Activated T-cell treated with anti-CD3 and anti-CD28 coated beads, Interleukin-2, amount 50 U/mL, for 48 hours (primary cell): ENCODE results near the gene FUT7.
"Not testable (repeated sequence)": the region's sequence is repeated elsewhere in the genome, so short reads cannot be mapped to it uniquely, and the experiment has no call there.

ENCODE experiments used
- DNase-seq, 2 experiments: peaks; one replicate each; pipeline ENCODE4 v3.0.0-alpha.2; 2020

Gene FUT7

DNA sequence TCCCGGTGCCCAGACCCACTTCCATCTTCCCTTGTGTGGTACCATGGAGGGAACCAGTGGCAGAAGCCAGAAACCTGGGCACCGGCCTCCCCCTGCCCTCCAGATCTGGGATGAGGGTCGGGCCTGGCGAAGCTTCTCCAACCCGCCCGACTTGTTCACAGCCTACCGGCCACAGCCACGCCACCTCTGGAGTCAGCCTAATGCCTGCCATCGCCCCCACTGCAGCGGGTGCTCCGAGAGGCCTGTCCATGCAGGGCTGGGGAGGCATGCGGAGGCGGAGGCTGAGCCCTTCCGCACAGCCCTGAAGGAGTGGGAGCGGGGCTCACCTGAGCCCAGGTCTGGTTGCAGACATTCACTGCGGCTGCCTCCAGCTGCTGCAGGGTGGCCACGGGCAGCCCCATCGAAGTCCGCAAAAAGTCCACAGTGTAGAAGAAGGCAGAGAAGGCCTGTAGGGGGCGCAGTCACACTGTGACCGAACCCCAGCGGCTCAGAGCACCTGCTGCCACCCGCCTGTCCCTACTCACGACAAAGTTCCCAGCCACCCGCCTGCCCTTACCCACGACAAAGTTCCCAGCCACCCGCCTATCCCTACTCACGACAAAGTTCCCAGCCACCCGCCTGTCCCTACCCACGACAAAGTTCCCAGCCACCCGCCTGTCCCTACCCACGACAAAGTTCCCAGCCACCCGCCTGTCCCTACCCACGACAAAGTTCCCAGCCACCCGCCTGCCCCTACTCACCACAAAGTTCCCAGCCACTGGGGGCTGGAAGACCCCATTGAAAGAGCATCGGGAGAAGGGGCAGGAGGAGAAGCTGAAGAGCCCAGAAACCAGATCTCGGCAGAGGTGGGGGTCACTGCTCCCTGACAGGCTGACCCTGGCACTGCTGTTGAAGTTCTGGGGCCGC is 17.9 kb upstream of the FUT7 start:
- peak; percentile 79 to 83 for DNase-seq

DNA sequence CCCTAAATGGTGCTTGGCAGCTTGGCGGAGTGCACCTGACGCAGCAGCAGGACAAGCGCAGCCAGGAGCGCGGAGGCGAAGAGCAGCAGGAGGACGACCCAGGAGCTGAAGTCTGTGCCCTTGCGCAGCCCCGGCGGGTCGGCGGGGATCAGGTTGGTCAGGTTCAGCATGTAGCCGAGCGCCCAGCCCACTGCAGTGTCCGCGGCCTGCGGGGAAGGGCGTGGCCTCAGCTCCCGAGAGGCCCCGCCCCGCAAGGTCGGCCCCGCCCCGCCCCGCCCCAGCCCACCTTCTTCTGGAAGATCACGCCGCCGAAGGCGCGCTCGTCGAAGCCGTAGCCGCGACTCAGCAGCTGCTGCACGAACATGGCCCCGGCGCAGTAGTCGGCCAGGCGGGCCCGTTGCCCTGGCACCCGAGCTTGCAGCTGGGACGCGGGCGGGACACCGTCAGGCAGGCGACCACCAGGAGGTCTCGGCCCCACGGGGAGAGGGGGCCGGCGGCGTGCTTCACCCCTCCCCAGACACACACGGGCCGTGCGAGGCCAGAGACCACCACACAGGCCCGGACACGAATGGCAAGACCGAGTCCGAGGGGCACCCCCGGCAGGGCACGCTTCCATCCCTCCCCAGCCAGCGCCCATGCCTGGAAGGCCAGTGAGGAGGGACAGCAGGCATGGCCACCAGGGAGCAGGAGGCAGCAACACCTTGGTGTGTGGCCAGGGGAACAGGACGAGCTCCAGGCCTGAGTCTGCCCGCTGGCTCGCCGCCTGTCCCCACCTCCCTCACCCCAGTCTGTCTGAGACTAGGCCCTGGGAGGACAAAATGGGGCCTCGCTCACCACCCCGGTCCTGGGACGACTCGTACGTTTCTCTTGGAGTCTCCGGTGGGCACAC is 17.0 kb upstream of the FUT7 start:
- peak in 1 of 2 experiments; percentile 38 for DNase-seq

DNA sequence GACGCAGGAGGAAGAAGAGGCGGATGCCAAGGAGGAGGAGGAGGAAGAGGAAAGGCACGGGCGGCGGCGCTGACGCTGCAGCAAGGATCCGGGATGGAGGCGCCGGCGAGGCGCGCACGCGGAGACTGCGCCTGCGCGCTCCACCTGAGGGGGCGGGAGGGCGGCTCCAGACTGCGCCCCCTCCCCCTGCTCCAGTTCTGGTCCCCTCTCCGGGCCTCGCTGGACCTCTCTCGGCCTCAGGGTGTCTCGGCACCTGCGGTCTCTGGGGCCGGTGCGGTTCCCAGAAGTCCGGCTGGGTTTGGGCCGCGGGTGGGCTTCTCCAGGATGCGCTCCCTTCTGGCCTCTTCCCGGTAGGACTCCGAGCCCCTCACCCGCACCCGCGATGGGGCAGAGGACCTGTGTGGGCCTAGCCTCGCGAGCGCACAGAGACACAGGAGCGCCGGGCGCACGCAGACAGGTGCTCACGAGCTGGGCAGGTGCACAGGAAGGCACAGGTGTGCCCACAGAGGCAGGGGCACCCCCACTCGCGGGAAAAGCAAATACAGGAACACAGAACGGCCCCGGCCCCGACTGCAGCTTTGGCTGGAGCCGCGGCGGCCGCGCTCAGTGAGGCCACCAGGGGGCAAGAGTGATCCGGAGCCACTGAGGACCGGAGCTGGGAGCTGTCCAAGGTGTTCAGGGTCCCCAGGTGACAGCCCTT is 14.3 kb upstream of the FUT7 start, which contains the start of gene NPDC1:
Gene NPDC1, minus strand, starts transcription at position 90 of the 700 bp plus-strand sequence. CDS start 188 bp downstream, outside the sequence.
- peak; percentile 88 to 90 for DNase-seq

DNA sequence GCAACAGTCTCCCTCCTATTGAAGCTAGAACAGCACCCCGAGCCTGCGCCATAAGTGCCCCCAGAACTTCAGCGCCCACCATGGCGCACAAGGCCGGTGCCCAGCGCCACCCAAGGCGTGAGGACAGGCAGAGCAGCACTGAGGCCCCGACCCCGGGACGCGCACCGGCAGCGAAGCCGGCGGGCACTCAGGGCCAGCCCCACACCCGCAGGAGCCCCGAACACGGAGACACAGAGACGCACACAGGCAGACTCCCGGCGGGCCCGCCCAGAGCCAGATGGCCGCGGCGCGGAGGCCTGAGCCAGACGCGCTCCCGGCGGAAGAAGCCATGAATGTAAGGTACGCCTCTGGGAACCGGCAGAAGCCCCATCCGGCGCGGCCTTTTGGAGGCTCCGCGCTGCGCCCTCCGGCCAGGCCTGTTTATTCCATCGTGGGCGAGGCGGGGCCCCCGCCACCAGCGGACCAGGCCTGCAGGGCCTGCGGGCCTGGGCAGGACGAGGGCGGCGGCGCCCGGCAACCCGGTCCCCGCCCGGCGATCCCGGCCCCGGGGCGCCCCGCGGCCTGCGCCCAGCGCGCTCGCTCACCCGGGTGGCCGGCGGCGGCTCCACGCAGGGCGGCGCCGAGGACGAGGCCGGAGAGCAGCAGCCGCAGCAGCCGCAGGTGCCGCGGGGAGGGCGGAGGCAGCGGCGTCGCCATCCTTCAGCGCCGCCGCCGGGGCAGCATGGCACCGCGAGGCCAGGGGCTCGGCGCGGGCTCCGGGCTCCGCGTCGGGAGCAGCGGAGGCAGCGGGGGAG is 13.6 kb upstream of the FUT7 start:
- DNase-seq = peak in 1 of 2 experiments; percentile 56

DNA sequence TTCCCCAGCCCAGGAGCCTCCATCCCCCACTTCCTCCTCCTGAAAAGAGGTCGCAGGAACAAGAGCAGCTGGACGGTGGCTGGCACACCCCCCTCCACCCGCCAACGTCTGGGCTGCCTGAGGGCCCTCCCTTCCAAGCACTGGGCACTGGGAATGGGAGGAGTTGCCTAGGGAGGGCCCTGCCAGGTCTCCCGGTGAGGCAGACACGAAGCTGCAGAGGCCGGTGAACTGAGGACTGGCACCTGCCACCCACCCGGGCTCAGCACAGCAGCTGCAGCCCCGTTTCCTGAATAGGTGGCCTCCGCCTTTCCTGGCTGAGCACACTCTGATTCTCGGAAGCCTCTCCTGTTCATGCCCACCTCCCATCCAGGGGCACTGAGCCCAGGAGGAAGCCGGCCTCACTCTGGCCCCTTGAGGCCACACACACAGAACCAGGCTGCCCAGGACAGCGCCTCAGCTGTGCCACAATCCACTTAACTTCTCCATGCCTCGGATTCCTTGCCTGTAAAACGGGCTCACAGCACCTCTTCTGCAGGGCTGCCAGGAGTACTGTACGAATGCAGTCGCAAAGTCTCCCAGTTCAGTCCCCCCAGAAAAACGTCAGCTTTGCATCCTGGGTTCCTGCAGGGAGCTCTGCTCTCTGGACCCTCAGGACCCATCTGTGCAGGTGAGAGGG is 12.8 kb upstream of the FUT7 start:
- DNase-seq = no peak

DNA sequence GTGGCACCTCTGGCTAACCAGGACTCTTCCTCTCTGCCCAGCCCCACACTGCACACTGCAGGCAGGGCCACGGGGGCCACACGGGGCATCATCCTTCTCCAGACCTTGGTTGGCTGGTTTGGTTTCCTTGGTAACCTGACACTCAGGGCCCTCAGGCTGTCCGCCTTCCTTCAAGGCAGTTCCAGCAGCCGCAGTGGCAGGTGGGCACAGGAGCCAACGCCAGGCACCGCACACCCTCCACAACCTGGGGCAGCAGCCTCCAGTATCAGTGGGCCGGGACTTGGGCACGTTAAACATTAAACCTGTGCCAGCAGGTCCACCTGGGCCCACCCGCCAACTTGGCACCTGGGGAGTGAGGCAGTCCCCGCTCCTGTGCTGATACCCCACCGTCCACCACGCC is 12.1 kb upstream of the FUT7 start:
- no peak for DNase-seq

DNA sequence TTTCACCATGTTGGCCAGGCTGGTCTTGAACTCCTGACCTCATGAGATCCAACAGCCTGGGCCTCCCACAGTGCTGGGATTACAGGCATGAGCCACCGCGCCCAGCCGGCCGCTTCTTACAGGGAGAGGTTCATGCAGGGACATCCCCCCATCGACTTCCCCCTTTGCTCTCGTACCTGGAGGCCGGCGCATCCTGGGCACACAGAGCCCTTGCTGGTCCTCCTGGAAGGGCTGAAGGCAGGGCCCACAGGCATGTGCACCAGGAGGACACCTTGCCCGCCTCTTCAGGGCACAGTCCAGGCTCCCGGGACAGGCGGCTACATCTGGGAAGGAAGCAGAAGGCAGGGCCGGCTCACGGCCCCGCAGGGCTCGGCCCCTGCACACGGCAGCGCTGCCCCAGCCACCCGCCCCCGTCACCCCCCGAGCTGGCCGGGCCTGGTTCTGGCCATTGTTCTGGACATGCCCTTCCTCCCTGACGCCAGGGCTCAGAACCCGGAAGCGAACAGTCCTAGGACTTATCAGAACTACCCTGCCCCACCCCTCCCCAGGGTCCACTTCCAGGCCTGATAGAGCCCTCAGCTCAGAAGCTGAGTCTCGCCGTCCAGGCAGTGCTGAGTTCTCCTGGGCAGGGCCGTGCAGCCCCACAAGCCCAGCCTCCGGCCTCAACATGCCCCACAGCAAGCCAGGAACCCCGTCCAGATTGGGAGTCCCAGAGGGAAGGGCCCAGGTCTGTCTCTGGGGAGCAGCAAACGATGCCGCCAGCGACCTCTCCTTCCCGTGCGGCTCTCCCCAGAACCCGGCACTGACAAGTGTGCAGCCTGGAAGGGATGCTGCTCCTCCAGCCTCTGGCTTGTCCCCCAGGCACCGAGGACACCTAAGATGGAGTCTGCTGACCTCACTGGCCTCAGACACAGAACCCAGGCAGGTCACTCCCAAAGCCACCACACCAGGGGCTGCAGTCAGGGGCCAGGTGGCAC is 11.2 kb upstream of the FUT7 start:
- DNase-seq = no peak

DNA sequence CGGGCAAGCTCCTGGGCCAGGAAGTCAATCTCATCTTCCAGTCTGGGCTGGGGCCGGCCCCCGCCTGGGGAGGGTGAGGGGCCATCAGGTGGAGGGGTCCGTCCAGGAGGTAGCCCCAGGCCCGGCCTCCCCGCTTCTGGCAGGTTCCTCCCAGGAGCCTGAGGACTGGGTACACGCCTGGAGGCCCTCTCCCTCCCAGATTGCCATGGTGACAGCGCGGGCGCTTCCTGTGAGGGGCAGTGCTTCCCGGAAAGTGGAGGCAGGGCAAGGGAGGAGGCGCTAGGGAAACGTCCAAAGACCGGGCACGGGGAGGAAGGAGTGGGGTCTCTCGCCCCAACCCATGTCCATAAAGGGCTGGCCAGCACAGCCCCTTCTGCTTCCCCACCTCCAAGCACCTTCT is 9.2 kb upstream of the FUT7 start:
- no peak for DNase-seq

DNA sequence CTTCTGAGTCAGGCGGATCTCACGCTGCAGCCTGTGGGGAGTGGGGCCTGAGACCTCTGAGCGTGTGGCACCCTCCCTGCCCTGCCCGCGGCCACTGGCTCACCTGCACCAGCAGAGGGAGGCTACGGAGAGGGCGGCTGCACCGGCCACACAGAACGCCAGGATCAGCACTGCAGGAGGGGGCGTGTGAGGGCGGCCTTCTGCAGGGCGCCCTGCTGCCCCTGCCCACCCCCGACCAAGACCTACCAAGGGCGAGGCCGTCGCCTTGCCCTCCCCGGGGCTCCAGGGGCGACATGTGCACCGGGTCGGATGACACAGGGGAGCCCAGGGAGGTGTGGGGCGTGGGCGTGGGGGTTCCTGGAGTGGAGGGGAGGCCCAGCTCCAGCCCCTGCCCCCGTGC is 8.7 kb upstream of the FUT7 start:
- no peak for DNase-seq

DNA sequence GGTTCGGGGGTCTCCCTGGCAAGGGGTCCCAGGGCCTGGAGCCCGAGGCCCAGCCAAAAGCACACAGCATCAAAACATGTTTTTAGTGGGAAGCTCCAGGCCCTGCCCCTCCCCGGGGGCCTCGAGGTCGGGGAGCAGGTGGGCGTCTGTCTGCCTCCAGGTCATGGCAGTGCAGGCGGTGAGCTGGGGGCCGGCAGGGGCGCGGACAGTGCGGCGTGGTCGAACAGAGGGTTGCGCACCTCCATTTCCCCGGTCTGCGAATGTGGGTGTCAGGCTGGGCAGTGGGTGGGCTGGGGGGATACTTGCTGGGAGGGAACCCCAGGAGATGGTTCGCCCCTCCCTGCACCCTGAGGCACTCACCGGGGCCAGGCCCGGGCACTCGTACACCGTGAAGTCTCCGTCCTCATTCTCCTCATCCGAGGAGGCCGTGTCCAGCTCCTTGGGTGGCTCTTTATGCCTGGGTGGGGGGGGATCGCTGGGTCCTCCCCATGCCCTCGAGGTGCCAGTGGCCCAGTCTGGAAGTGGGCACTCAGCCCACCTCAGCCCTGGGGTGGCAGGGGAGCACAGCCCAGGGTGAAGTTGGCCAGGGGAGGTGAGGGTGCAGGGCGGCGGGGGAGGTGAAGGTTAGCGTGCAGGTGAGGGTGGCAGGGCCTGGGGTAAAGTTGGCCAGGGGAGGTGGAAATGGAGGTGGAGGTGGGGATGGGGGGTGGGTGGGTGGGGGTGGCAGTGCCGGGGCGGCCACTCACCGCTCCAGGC is 7.9 kb upstream of the FUT7 start:
- DNase-seq = no peak

DNA sequence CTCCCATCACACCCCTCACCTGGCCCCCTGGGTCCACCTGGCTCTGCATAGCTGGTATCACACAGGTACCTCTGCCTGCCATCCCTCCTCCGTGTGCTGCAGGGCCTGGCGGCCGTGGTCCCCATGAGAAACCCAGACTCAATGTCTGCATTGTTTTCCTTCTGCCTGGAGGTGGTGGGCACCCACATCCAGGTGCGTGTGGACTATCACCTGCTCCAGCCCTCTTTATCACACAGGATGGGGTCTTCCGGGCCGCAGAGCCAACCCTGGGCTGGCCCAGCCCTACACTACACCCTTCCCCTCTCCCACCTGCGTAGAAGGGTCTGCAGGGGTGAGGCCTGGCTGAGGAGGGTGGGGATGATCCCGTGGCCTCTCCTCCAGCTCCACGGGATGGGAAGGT is 7.0 kb upstream of the FUT7 start:
- DNase-seq = no peak

DNA sequence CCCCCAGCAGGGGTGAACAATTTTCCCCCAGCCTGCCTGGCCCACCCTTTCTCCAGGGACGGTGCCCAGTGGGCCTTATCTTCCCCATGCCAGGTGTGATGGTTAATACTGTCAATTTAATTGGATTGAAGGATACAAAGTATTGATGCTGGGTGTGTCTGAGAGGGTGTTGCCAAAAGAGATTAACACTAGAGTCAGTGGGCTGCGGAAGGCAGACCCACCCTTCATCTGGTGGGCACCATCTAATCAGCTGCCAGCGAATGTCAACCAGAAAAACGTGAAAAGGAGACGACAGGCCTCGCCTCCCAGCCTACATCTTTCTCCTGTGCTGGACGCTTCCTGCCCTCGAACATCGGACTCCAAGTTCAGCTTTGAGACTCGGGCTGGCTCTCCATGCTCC is 5.6 kb upstream of the FUT7 start:
- DNase-seq = no peak

DNA sequence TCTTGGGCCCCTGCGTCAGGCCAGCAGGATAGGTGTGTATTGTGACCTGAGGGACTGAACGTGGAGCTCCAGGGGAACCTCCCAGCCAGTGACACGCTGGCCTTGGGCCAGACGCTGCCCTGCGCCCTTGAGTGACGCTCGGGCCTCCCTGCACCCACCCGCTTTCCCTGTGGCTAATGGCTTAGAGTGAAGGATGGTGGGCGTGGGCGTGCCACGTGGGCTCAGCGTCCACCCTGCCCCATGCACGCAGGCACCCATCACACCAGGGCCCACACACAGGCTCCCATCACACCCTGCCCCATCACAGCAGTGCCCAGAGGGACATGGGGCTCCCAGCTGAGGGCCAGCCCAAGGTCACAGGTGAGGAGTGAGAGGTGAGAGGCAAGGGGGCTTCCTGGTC is 5.1 kb upstream of the FUT7 start:
- no peak for DNase-seq

DNA sequence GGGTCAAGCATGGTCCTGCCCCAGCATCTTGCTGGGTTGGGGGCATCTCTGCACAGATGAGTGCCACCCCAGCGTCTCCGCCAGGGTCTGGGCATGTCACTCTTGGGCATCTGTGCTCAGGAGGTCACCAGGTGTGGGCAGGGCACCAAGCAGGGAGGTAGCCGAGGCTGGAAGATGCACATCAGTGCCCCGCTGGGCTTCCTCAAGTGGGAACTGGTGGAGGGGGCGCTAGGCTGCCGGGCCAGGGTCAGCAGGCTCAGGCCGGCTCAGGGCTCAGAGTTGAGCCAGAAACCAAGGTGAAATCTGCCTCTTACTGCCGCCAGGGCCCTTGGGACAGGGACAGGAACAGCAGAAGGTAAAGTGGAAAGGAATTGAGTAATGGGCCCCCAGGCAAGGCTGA is 4.0 kb upstream of the FUT7 start:
- no peak for DNase-seq

DNA sequence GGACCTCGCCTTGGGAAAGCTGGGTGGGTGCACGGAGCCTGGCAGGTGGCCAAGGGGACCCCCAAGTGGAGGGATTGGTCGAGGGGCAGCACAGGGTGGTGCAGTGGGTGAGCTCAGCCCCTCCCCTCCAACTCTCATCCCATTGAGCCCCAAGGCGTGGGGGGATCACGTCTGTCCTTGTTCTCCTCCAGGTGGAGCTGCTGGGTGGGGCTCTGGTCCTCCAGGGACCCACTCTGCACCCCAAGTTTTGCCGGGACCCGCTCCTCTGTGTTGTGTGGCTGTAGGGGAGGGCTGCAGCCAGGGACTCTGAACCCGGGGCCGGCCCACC is 3.6 kb upstream of the FUT7 start:
- no peak for DNase-seq

DNA sequence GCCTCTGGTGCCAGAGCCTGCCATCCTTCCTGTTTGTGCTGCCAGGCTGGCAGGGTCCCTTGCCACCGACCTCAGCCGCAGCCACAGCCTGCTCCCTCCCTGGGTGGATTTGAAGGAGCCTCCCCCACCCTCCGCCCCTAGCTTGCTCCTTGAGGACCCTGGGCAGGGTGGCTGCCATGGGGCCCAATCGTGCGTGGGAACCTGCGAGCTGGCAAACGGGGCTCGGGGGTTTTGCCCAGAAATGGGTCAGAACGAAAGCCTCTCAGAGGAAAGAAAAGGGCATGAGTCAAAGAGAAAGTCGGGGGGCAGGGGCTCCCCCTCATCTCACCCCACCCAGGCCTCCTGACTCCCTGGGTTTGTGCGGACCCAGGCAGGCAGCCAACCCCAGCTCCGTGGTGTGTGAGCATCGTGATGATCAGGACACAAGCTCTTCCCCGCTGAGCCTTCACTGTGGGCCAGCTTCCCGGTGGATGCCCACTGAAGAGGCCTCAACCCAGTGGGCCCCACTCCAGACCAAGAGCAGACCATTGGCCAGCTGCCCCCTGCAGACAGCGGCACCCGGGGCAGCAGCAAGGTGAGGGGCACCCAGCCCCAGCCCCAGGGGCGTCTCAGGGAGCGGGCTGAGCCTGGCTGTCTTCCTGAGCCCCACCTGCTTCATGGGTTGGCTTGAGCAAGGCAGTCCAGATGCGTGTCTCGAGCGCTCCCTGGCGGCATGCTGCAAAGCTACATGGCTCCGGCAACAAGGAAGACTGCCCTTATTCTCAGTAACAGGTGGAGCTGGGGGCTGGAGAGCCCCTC is 3.0 kb upstream of the FUT7 start:
- DNase-seq = peak; percentile 86 to 93

DNA sequence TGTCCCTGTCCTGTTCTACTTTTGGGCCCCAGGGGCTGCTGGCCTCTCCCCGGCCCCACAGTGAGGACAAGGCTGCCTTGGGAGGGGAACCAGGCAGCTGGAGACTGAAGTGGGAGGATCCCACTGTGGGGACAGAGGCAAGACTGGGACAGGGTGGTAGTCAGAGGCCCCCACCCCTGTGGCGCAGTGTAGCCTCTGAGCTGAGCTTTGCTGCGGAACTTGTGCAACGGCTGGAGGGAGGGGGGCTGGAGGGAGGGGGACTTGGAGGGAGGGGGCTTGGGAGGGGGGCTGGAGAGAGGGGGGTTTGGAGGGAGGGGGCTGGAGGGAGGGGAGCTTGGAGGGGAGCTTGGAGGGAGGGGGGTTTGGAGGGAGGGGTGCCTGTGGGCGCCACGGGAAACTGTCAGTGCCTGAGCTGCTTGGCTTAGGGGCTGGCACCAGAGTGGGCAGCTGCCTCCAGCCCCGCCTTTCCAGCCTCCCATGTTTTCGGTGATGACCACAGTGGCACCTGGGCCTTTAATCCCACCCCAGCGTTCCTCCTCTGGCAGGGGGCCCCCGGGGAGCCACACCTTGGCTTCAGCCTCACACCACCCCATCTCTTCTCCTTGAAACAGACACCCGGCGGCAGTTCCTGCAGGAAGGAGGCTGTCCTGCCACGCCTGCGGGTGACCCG is 2.3 kb upstream of the FUT7 start:
- DNase-seq = no peak

DNA sequence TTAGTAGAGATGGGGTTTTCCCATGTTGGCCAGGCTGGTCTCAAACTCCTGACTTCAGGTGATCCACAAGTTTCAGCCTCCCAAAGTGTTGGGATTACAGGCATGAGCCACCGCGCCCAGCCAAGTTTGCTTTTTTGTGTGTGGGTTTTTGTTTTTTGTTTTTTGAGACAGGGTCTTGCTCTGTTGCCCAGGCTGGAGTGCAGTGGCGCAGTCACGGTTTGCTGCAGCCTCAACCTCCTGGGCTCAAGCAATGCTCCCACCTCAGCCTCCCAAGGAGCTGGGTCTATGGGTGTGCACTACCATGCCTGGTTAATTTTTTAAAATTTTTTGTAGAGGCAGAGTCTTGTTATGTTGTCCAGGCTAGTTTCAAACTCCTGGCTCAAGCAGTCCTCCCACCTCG is 1.6 kb upstream of the FUT7 start:
- DNase-seq = not testable (repeated sequence)
